Measurements from ENCODE around the gene CPNE9. TPM values are rescaled to one million over a fixed set of nuclear protein-coding genes. Genes with fewer than 3 reads are reported as not detected.

The CPNE9 gene
- polyA plus RNA-seq, 1 of the 3 experiments (the other 2 are of a cell fraction), result 0.03 TPM

GRCh38 chr3:9747267-9747666 lies 43.6 kb downstream of the CPNE9 start (continued):
- no peak for TF ChIP-seq REST (IDR thresholded peaks at IDR 0.05; ENCODE audit: low read depth, low read length)
- no peak for TF ChIP-seq USF1 (IDR thresholded peaks at IDR 0.05; ENCODE audit: borderline replicate concordance, low read depth)
- peak; percentile 36; the same call in 1 of the 2 replicates for TF ChIP-seq RXRA (IDR thresholded peaks at IDR 0.05; ENCODE audit: borderline replicate concordance, low read depth)
- TF ChIP-seq FOXJ3 (CRISPR knock-in tag; IDR thresholded peaks at IDR 0.05), result no peak
- TF ChIP-seq SMC3 (IDR thresholded peaks at IDR 0.05; ENCODE audit: low read depth, low read length), result no peak
- TF ChIP-seq TCF12 (IDR thresholded peaks at IDR 0.05), result peak; percentile 50; the same call in 1 of the 2 replicates
- 0 out of 2 replicates have a peak, but pooled peaks have one; percentile 9 for TF ChIP-seq NFIC (IDR thresholded peaks at IDR 0.05; ENCODE audit: borderline replicate concordance)
- no peak for TF ChIP-seq USF2 (IDR thresholded peaks at IDR 0.05; ENCODE audit: borderline replicate concordance, low read depth, low read length)
- TF ChIP-seq MEF2A (IDR thresholded peaks at IDR 0.05; ENCODE audit: borderline replicate concordance, low read depth), result no peak
- no peak for TF ChIP-seq POLR2AphosphoS5 (IDR thresholded peaks at IDR 0.05; ENCODE audit: low read depth, low read length)
- TF ChIP-seq NRF1 (IDR thresholded peaks at IDR 0.05; ENCODE audit: low read depth, low read length), result no peak
- TF ChIP-seq TAF1 (IDR thresholded peaks at IDR 0.05; ENCODE audit: borderline replicate concordance, low read depth, low read length), result no peak
- no peak for TF ChIP-seq CTCF (IDR thresholded peaks at IDR 0.05)
- no peak for TF ChIP-seq RCOR1 (IDR thresholded peaks at IDR 0.05; ENCODE audit: low read length)
- TF ChIP-seq IRF3 (IDR thresholded peaks at IDR 0.05; ENCODE audit: low read depth, low read length), result no peak
- TF ChIP-seq ELF1 (IDR thresholded peaks at IDR 0.05), result no peak
- TF ChIP-seq RFX5 (IDR thresholded peaks at IDR 0.05; ENCODE audit: low read length), result no peak
- no peak for TF ChIP-seq MXI1 (IDR thresholded peaks at IDR 0.05; ENCODE audit: low read depth, low read length)
- peak; percentile 43; the same call in 1 of the 2 replicates for TF ChIP-seq PBX3 (IDR thresholded peaks at IDR 0.05)
